GM19193 (cell line): ENCODE measurements around the gene JMJD1C.

Source experiments
- POLR2A ChIP-seq: IDR thresholded peaks from 4 replicates; pipeline ENCODE4 v1.6.1; 2011; ENCODE audit not compliant: insufficient read depth, insufficient read length; ENCODE audit errors: extremely low read depth

The JMJD1C gene

GRCh38 chr10:63393050-63393449 lies 72.7 kb downstream of the JMJD1C start:
- TF ChIP-seq POLR2A = no peak

GRCh38 chr10:63392224-63392623 lies 73.6 kb downstream of the JMJD1C start:
- no peak for TF ChIP-seq POLR2A

- TF ChIP-seq POLR2A = no peak
These were observed 74.0 kb downstream of the JMJD1C start for GRCh38 chr10:63391812-63392211.

- no peak for TF ChIP-seq POLR2A
These were observed 75.3 kb downstream of the JMJD1C start for GRCh38 chr10:63390521-63390920.

GRCh38 chr10:63388421-63389031 lies 77.3 kb downstream of the JMJD1C start:
- no peak for TF ChIP-seq POLR2A

GRCh38 chr10:63385254-63385653 lies 80.5 kb downstream of the JMJD1C start:
- no peak for TF ChIP-seq POLR2A

GRCh38 chr10:63384675-63385074 lies 81.1 kb downstream of the JMJD1C start:
- no peak for TF ChIP-seq POLR2A

- TF ChIP-seq POLR2A = no peak
These were observed 81.8 kb downstream of the JMJD1C start for GRCh38 chr10:63384001-63384400.

- no peak for TF ChIP-seq POLR2A
These were observed 82.6 kb downstream of the JMJD1C start for GRCh38 chr10:63383141-63383540.

- no peak for TF ChIP-seq POLR2A
These were observed 83.7 kb downstream of the JMJD1C start for GRCh38 chr10:63382066-63382465.

GRCh38 chr10:63376560-63377304 lies 89.0 kb downstream of the JMJD1C start:
- TF ChIP-seq POLR2A = no peak

GRCh38 chr10:63375859-63376258 lies 89.9 kb downstream of the JMJD1C start:
- TF ChIP-seq POLR2A = no peak

- no peak for TF ChIP-seq POLR2A
These were observed 90.3 kb downstream of the JMJD1C start for GRCh38 chr10:63375458-63375857.

- TF ChIP-seq POLR2A = no peak
These were observed 90.8 kb downstream of the JMJD1C start for GRCh38 chr10:63374991-63375390.

- no peak for TF ChIP-seq POLR2A
These were observed 92.6 kb downstream of the JMJD1C start for GRCh38 chr10:63373176-63373575.

- no peak for TF ChIP-seq POLR2A
These were observed 96.1 kb downstream of the JMJD1C start for GRCh38 chr10:63369711-63370110.
